Peyer's patch (tissue), 4 donors: ENCODE results near the gene PSD4. TPM values are rescaled to one million over a fixed set of nuclear protein-coding genes. Genes with fewer than 3 reads are reported as not detected.

Experiments
- DNase-seq, 3 donors: peaks; one replicate each; pipeline ENCODE4 v3.0.0-alpha.2; 2017 to 2019
- H3K27ac ChIP-seq, 4 donors: fragments of 200-600 bp; sonication (generic); one replicate each; pipeline ENCODE4 v1.5.1; 2016 to 2019
- H3K27me3 ChIP-seq, 2 donors: fragments of 200-600 bp; sonication (generic); one replicate each; pipeline ENCODE4 v1.5.1; 2019
- H3K36me3 ChIP-seq, 3 donors: fragments of 200-600 bp; sonication (generic); one replicate each; pipeline ENCODE4 v1.5.1; 2016 to 2019
- H3K4me1 ChIP-seq, 4 donors: fragments of 200-600 bp; sonication (generic); one replicate each; pipeline ENCODE4 v1.5.1; 2016 to 2019
- H3K4me3 ChIP-seq, 4 donors: fragments of 200-600 bp; sonication (generic); 1 replicate in 3 of 4; 2 replicates in 1 of 4; pipeline ENCODE4 v1.5.1; 2016 to 2019; ENCODE audit warnings: mild to moderate bottlenecking in 1 of 4
- H3K9me3 ChIP-seq, 4 donors: fragments of 200-600 bp; sonication (generic); one replicate each; pipeline ENCODE4 v1.5.1; 2016 to 2019; ENCODE audit warnings: mild to moderate bottlenecking in 1 of 4
- POLR2A ChIP-seq, 2 donors: fragments of 450-650 bp; IDR thresholded peaks; one replicate each; pipeline ENCODE4 v1.5.1; 2017; ENCODE audit warnings: antibody characterized with exemption in 2 of 2, mild to moderate bottlenecking in 2 of 2, moderate library complexity in 2 of 2
- total RNA-seq, 4 donors: library from RNA; depleted of rRNA; stranded (reverse); fragments of >200 nt; gene quantifications; one replicate each; pipeline ENCODE4 v1.1.0, GENCODE V29; 2016
- TF ChIP-seq, protein P1 (sequence below), 6 experiments: fragments of 450-650 bp in 4 of 6; fragments of 200-600 bp in 2 of 6; sonication (generic) in 1 of 6; IDR thresholded peaks; one replicate each; pipeline ENCODE4 v1.5.1; 2017 to 2019; ENCODE audit warnings: antibody characterized with exemption in 6 of 6, mild to moderate bottlenecking in 3 of 6, moderate library complexity in 1 of 6

The PSD4 gene
- total RNA-seq, 4 donors from 2014 or later = 125 to 284 (median 212) TPM

DNA sequence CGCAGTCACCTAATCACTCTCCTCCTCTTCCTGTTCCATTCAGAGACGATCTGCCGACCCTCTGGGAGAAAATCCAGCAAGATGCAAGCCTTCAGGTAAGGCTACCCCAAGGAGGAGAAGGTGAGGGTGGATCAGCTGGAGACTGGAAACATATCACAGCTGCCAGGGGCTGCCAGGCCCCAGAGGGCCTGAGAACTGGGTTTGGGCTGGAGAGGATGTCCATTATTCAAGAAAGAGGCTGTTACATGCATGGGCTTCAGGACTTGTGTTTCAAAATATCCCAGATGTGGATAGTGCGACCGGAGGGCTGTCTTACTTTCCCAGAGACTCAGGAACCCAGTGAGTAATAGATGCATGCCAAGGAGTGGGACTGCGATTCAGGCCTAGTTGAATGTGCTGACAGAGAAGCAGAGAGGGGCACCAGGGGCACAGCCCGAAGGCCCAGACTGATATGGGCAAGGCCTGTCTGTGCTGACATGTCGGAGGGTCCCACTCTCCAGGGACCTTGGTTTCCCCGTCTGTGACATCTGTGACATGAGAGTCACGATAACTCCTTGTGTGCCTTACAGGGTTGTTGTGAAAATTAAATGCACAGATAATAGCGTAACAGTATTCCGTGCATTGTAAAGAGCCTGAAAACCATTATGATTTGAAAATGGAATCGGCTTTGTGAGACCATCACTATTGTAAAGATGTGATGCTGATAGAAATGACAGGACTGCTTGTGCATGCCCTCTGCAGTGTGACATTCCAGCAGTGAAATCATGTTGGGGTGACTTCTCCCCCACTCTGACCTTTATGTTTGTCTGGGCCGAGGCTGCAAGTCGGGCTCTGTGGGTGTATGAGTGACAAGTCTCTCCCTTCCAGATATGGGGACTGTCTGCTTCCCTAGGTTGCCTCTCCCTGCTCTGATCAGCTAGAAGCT, 45.9 kb upstream of the PSD4 start:
- Histone ChIP-seq H3K4me3 (peak overlapping the region in 1 of 4 donors; percentile 29), H3K36me3 (no peaks in the 10 kb centered on the region), H3K27me3 (no peaks in the 10 kb centered on the region), H3K9me3 (no peaks in the 10 kb centered on the region), H3K4me1 (peaks cover 0 to 11% (median 0%) of the 10 kb centered on the region in 4 donors), H3K27ac (no peak overlapping the region)
- TF ChIP-seq, protein P1, sequence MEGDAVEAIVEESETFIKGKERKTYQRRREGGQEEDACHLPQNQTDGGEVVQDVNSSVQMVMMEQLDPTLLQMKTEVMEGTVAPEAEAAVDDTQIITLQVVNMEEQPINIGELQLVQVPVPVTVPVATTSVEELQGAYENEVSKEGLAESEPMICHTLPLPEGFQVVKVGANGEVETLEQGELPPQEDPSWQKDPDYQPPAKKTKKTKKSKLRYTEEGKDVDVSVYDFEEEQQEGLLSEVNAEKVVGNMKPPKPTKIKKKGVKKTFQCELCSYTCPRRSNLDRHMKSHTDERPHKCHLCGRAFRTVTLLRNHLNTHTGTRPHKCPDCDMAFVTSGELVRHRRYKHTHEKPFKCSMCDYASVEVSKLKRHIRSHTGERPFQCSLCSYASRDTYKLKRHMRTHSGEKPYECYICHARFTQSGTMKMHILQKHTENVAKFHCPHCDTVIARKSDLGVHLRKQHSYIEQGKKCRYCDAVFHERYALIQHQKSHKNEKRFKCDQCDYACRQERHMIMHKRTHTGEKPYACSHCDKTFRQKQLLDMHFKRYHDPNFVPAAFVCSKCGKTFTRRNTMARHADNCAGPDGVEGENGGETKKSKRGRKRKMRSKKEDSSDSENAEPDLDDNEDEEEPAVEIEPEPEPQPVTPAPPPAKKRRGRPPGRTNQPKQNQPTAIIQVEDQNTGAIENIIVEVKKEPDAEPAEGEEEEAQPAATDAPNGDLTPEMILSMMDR (IDR thresholded peaks at IDR 0.05) = no peak
- TF ChIP-seq POLR2A (IDR thresholded peaks at IDR 0.05) = no peak
- DNase-seq = no peak

DNA sequence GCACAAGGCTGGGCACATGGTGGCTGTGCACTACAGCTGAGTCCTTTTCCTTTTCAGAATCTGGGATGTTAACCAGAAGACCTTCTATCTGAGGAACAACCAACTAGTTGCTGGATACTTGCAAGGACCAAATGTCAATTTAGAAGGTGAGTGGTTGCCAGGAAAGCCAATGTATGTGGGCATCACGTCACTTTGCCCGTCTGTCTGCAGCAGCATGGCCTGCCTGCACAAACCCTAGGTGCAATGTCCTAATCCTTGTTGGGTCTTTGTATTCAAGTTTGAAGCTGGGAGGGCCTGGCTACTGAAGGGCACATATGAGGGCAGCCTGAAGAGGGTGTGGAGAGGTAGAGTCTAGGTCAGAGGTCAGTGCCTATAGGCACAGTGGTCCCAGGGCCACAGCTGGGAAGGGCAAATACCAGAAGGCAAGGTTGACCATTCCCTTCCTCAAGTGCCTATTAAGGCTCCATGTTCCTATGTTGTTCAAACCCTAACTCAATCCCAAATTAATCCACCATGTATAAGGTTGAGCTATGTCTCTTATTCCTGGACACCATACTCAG, 44.2 kb upstream of the PSD4 start:
- Histone ChIP-seq H3K4me1 (peaks cover 0 to 5% (median 0%) of the 10 kb centered on the region in 4 donors), H3K36me3 (no peaks in the 10 kb centered on the region), H3K27ac (no peak overlapping the region), H3K9me3 (no peaks in the 10 kb centered on the region), H3K4me3 (no peak overlapping the region), H3K27me3 (no peaks in the 10 kb centered on the region)
- no peak for TF ChIP-seq POLR2A (IDR thresholded peaks at IDR 0.05)
- TF ChIP-seq, protein P1 (IDR thresholded peaks at IDR 0.05) = no peak
- no peak for DNase-seq

DNA sequence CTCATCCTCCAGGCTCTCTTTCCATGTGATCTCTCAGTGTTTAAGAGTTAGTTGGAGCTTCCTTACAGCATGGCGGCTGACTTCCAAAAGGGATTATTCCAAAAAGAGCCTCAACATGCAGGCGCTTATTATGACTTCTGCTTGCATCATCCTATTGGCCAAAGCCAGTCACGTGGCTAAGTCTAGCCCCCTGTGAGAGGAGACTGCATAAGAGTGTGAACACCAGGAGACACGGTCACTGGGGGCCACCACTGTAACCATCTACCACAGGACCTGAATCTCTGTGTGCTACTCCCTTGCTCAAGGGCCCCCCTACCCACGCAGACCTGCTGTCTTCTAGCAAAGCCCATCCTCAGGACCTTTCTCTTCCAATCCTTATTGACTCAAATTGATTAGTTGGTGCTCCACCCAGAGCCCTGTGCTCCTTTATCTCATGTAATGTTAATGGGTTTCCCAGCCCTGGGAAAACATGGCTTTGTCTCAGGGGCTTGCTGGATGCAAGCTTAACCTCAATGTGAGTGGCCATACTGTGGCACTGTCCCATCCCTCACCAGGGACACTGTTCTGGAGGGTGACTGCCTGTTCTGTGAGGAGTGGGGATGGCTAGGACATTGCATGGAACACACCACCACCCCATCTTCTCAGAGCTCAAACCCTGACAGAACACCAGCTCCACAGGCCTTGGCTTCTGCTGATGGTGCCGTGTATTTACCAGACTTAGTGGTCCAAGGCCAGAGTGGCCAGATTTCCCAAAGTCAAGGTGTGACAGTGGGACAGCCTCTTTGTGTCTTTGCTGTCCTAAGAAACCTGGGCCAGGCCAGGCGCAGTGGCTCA, 42.2 kb upstream of the PSD4 start:
- Histone ChIP-seq H3K36me3 (no peaks in the 10 kb centered on the region), H3K4me3 (no peak overlapping the region), H3K4me1 (no peaks in the 10 kb centered on the region), H3K27ac (no peak overlapping the region), H3K27me3 (no peaks in the 10 kb centered on the region), H3K9me3 (no peaks in the 10 kb centered on the region)
- no peak for TF ChIP-seq POLR2A (IDR thresholded peaks at IDR 0.05)
- DNase-seq = no peak

DNA sequence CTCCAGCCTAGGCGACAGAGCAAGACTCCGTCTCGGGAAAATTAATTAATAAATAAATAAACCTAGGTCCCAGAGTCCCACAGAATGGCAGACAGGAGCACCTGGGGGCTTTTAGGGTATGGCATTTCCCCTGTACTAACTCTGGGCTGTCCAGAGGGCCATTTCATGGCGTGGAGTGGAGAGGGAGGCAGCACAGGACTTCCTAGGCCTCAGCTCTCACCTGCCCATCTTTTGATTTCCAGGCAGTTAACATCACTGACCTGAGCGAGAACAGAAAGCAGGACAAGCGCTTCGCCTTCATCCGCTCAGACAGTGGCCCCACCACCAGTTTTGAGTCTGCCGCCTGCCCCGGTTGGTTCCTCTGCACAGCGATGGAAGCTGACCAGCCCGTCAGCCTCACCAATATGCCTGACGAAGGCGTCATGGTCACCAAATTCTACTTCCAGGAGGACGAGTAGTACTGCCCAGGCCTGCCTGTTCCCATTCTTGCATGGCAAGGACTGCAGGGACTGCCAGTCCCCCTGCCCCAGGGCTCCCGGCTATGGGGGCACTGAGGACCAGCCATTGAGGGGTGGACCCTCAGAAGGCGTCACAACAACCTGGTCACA, 41.3 kb upstream of the PSD4 start:
- no peaks in the 10 kb centered on the region for H3K4me1 ChIP-seq
- no peak for DNase-seq
- TF ChIP-seq, protein P1 (IDR thresholded peaks at IDR 0.05) = no peak
- TF ChIP-seq POLR2A (IDR thresholded peaks at IDR 0.05) = no peak
- no peak overlapping the region for H3K27ac ChIP-seq
- H3K36me3 ChIP-seq = no peaks in the 10 kb centered on the region
- H3K9me3 ChIP-seq = no peaks in the 10 kb centered on the region
- no peak overlapping the region for H3K4me3 ChIP-seq
- H3K27me3 ChIP-seq = no peaks in the 10 kb centered on the region

DNA sequence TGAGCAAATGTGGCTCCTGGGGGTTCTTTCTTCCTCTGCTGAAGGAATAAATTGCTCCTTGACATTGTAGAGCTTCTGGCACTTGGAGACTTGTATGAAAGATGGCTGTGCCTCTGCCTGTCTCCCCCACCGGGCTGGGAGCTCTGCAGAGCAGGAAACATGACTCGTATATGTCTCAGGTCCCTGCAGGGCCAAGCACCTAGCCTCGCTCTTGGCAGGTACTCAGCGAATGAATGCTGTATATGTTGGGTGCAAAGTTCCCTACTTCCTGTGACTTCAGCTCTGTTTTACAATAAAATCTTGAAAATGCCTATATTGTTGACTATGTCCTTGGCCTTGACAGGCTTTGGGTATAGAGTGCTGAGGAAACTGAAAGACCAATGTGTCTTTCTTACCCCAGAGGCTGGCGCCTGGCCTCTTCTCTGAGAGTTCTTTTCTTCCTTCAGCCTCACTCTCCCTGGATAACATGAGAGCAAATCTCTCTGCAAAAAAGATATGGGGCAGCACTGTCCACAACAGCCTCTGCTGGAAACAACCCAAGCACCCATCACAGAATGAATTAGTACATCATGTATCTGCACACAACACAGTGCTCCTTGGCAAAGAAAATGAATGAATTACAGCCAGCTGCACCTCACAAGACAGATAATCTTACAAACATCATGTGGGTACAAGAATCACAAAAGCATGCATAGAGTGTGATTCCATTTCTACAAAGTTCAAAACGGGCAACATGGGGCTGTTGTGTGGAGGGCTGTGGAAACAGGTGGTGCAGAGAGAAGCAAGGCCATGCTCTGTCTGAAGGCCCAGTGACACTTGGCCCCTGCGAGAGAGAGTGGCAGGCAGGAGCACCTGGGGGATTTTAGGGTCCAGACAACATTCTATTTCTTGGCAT, 39.8 kb upstream of the PSD4 start:
- no peak overlapping the region for H3K27ac ChIP-seq
- H3K9me3 ChIP-seq = no peaks in the 10 kb centered on the region
- H3K27me3 ChIP-seq = no peaks in the 10 kb centered on the region
- no peaks in the 10 kb centered on the region for H3K36me3 ChIP-seq
- no peak overlapping the region for H3K4me3 ChIP-seq
- TF ChIP-seq POLR2A (IDR thresholded peaks at IDR 0.05) = no peak
- TF ChIP-seq, protein P1 (IDR thresholded peaks at IDR 0.05) = no peak
- DNase-seq = no peak
- peaks cover 0 to under 1% (median 0%) of the 10 kb centered on the region in 4 donors for H3K4me1 ChIP-seq
